Adrenal gland (tissue), 12 donors: ENCODE measurements around the gene BTN1A1. TPM values are rescaled to one million over a fixed set of nuclear protein-coding genes. Genes with fewer than 3 reads are reported as not detected.

ENCODE experiments used
- DNase-seq, 7 donors: peaks; one replicate each; pipeline ENCODE4 v3.0.0-alpha.2; 2019 to 2020
- H3K27ac ChIP-seq, 5 donors: fragments of 200-600 bp; sonication (generic) in 4 of 5; 1 replicate in 3 of 5; 2 replicates in 2 of 5; pipeline versions ENCODE4 v1.5.1 to v1.8.0; 2016 to 2020; ENCODE audit warnings: mild to moderate bottlenecking in 1 of 5
- H3K27me3 ChIP-seq: fragments of 200-600 bp; 2 replicates; pipeline ENCODE4 v1.8.0; 2021
- H3K36me3 ChIP-seq, 2 donors: fragments of 200-600 bp; replicated peaks in 1 of 2; 1 replicate in 1 of 2; 2 replicates in 1 of 2; pipeline versions ENCODE4 v1.5.1 to v1.8.0; 2018 to 2022
- H3K4me1 ChIP-seq, 2 donors: fragments of 200-600 bp; replicated peaks in 1 of 2; 1 replicate in 1 of 2; 2 replicates in 1 of 2; pipeline versions ENCODE4 v1.5.1 to v1.8.0; 2018 to 2021
- H3K4me3 ChIP-seq, 4 donors: fragments of 200-600 bp; sonication (generic) in 3 of 4; one replicate each; pipeline ENCODE4 v1.5.1; 2016 to 2018
- H3K9me3 ChIP-seq, 3 donors: fragments of 200-600 bp; sonication (generic) in 1 of 3; replicated peaks in 1 of 3; 1 replicate in 2 of 3; 2 replicates in 1 of 3; pipeline versions ENCODE4 v1.5.1 to v1.8.0; 2016 to 2021
- CTCF ChIP-seq, 6 experiments: fragments of 450-650 bp in 4 of 6; fragments of 200-600 bp in 2 of 6; sonication (generic) in 1 of 6; IDR thresholded peaks; 1 replicate in 5 of 6; 2 replicates in 1 of 6; pipeline versions ENCODE4 v1.5.1 to v1.8.0; 2016 to 2021; ENCODE audit warnings: antibody characterized with exemption in 6 of 6, mild to moderate bottlenecking in 2 of 6, moderate library complexity in 1 of 6
- POLR2A ChIP-seq, 2 donors: fragments of 450-650 bp; IDR thresholded peaks; one replicate each; pipeline ENCODE4 v1.6.1; 2017; ENCODE audit warnings: antibody characterized with exemption in 2 of 2, mild to moderate bottlenecking in 2 of 2, moderate library complexity in 1 of 2
- WGBS, 4 donors: extraction: QIAGEN DNeasy Blood & Tissue Kit in 2 of 4; methylation state at CpG; one replicate each; pipeline versions ENCODE4 v1.1.5 to v1.1.7; 2013 to 2017; 5-methylcytosine and 5-hydroxymethylcytosine counted together
- intact Hi-C, 2 donors: fragments of 100-400 bp; cut with DNase I; formaldehyde crosslinking; loops; one replicate each; pipeline versions ENCODE4 v1.14.1 to v1.15.0; 2022 to 2023
- polyA plus RNA-seq, 3 donors: library from polyadenylated mRNA; stranded (reverse); fragments of 200-250 nt in 2 of 3; fragments of 350-450 nt in 1 of 3; fragmentation: Illumina TruSeq in 1 of 3; extraction: RNeasy Lipid Tissue Mini Kit (QIAGEN cat#74804) in 1 of 3; gene quantifications; one replicate each; pipeline ENCODE4 v1.2.3, GENCODE V29; 2013 to 2014
- total RNA-seq, 9 donors: library from RNA; depleted of rRNA in 4 of 9; stranded (reverse); fragments of >200 nt in 4 of 9; fragments of 120-200 nt in 1 of 9; fragmentation: NEBNext Ultra II Directional in 1 of 9; extraction: Animal tissue kit (Norgen Biotek cat#: 25700) in 1 of 9; gene quantifications; one replicate each; pipeline versions ENCODE4 v1.1.0 to v1.2.4, GENCODE V29; 2013 to 2023
- donor health status: healthy with polysubstance abuse.
- donor health status: Bipolar disorder and iron deficiency.
- donor health status: DM: yes; HTN: yes; CAD: no.
- donor health status: DM: no; HTN: no; CAD: no.
- donor health status: DM: no; HTN: no; CAD: no.
- donor health status: DM: yes; HTN: yes; CAD: no.

Gene BTN1A1
- total and polyA plus RNA-seq, 12 donors, result 0.28 TPM; not detected in 11

- 49 to 67% (median 61%) methylated on average over 2 of the region's 2 CpGs for WGBS, 4 donors
- intact Hi-C loops, result no loop called here
- TF ChIP-seq CTCF (IDR thresholded peaks at IDR 0.05), result no peak
- no peak for TF ChIP-seq POLR2A (IDR thresholded peaks at IDR 0.05)
Observed at GRCh38 chr6:26484161-26484560, 15.9 kb upstream of the BTN1A1 start.

GRCh38 chr6:26485112-26485780, 14.9 kb upstream of the BTN1A1 start:
- 75 to 85% (median 79%) methylated on average over 5 to 6 of the region's 6 CpGs for WGBS, 4 donors
- Histone ChIP-seq H3K4me1 (peaks cover 0 to 3% of the 10 kb centered on the region in 2 donors), H3K27me3 (no peaks in the 10 kb centered on the region), H3K9me3 (no peaks in the 10 kb centered on the region), H3K36me3 (no peaks in the 10 kb centered on the region), H3K27ac (no peak overlapping the region), H3K4me3 (no peak overlapping the region)
- intact Hi-C loops, result no loop called here
- TF ChIP-seq CTCF (IDR thresholded peaks at IDR 0.05) (no peak), POLR2A (IDR thresholded peaks at IDR 0.05) (no peak)
- no peak for DNase-seq

More at GRCh38 chr6:26484161-26484560, 15.9 kb upstream of the BTN1A1 start:
- Histone ChIP-seq H3K9me3 (no peaks in the 10 kb centered on the region), H3K4me3 (no peak overlapping the region), H3K27ac (no peak overlapping the region), H3K4me1 (peaks cover 0 to 3% of the 10 kb centered on the region in 2 donors), H3K36me3 (no peaks in the 10 kb centered on the region), H3K27me3 (no peaks in the 10 kb centered on the region)
- DNase-seq, result no peak

DNA sequence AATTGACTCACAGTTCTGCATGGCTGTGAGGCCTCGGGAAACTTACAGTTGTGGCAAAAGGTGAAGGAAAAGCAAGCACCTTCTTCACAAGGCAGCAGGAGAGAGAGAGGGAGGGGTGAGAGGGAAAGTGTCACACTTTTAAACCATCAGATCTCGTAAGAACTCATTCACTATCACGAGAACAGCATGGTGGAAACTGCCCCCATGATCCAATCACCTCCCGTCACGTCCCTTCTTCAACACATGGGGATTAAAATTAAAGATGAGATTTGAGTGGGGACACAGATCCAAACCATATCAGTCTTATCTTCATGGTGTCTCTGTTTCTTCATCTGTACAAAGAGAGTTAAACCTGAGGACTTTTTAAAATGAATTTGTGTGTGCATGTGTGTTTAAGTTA, 13.7 kb upstream of the BTN1A1 start:
- Histone ChIP-seq H3K27ac (no peak overlapping the region), H3K36me3 (no peaks in the 10 kb centered on the region), H3K9me3 (no peaks in the 10 kb centered on the region), H3K4me3 (no peak overlapping the region), H3K4me1 (no peaks in the 10 kb centered on the region), H3K27me3 (no peaks in the 10 kb centered on the region)
- 82 to 85% (median 84%) methylated on average over 5 of the region's 5 CpGs for WGBS, 4 donors
- intact Hi-C loops, result no loop called here
- no peak for DNase-seq
- TF ChIP-seq POLR2A (IDR thresholded peaks at IDR 0.05), result no peak
- no peak for TF ChIP-seq CTCF (IDR thresholded peaks at IDR 0.05)

DNA sequence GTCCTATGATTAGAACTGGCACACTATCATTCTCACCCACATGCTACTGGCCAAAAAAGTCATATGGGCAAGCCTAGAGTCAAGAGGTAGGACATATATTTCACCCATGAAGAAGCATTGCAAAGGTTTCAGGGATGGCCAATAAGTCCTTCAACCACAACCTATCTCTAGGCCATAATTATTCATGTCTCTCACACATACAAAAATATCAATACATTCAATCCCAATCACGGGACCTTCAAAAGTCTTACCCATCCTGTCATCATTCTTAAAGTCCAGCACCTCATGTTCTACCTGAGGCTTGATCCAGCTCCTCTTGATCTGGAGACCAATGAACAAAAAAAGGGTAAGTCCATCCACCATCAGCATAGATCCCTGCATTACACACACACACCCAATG, 12.6 kb upstream of the BTN1A1 start:
- intact Hi-C loops, result no loop called here
- 90 to 94% (median 93%) methylated on average over 1 of the region's 1 CpG for WGBS, 4 donors
- H3K27ac ChIP-seq, result no peak overlapping the region

More for the DNA sequence above, 12.6 kb upstream of the BTN1A1 start:
- Histone ChIP-seq H3K4me3 (no peak overlapping the region), H3K4me1 (no peaks in the 10 kb centered on the region), H3K27me3 (no peaks in the 10 kb centered on the region), H3K36me3 (no peaks in the 10 kb centered on the region), H3K9me3 (no peaks in the 10 kb centered on the region)
- TF ChIP-seq POLR2A (IDR thresholded peaks at IDR 0.05), result no peak
- no peak for TF ChIP-seq CTCF (IDR thresholded peaks at IDR 0.05)
- DNase-seq, result no peak
